HepG2 (cell line): ENCODE measurements around the gene TPM2. TPM values are rescaled to one million over a fixed set of nuclear protein-coding genes. Genes with fewer than 3 reads are reported as not detected.

Source experiments
- ATAC-seq: fragments of 200-7000 bp; cut with Tn5 transposase; 3 replicates; pipeline ENCODE4 v1.9.1; 2020; ENCODE audit warnings: mild to moderate bottlenecking, moderate library complexity
- BruUV-seq: library from RNA; stranded (reverse); fragments of 400-500 nt; replicated peaks from 2 replicates; lab custom pipeline; 2021; lab: Mats Ljungman, UMichigan
- CTCF ChIA-PET: fragments of 300-600 bp; formaldehyde crosslinking; extraction: SDS; loops from one replicate; lab custom pipeline; 2021; ENCODE audit warnings: low total read pairs, inconsistent platforms, low intra/inter-chr PET ratio; lab: Yijun Ruan, JAX
- POLR2A ChIA-PET: fragments of 350-600 bp; sonication (Branson Sonifier 250); formaldehyde crosslinking; loops from one replicate; lab custom pipeline; 2020; ENCODE audit warnings: antibody characterized with exemption, inconsistent platforms; lab: Yijun Ruan, JAX
- DNase-seq: peaks from one replicate; pipeline ENCODE4 v3.0.0-alpha.2; 2015; ENCODE audit warnings: low spot score
- FAIRE-seq: peaks from 3 replicates; lab custom pipeline; 2011; peaks lifted over from hg19 to GRCh38; lab: Jason Lieb, UNC
- H2AFZ ChIP-seq: one replicate; pipeline ENCODE4 v1.6.1; 2011; ENCODE audit warnings: low read length, inconsistent platforms
- H3K27ac ChIP-seq: fragments of 300-600 bp; 3 replicates; pipeline ENCODE4 v1.8.0; 2011; ENCODE audit warnings: mixed run types, mild to moderate bottlenecking, mixed read lengths, low read length, inconsistent platforms; ENCODE audit not compliant: insufficient read depth; ENCODE audit errors: extremely low read length
- H3K27me3 ChIP-seq, 2 experiments: fragments of 200-600 bp in 1 of 2; 2 replicates in 1 of 2; 3 replicates in 1 of 2; pipeline versions ENCODE4 v1.6.0 to v1.8.0; 2011; ENCODE audit warnings: low read length in 2 of 2, mild to moderate bottlenecking in 2 of 2, moderate library complexity in 2 of 2, inconsistent platforms in 1 of 2; ENCODE audit not compliant: insufficient read depth in 2 of 2, control insufficient read depth in 1 of 2
- H3K36me3 ChIP-seq, 2 experiments: fragments of 200-600 bp in 1 of 2; replicated peaks in 1 of 2; 2 replicates in 1 of 2; 3 replicates in 1 of 2; pipeline versions ENCODE4 v1.5.1 to v1.8.0; 2011; ENCODE audit warnings: low read length in 2 of 2, inconsistent platforms in 1 of 2; ENCODE audit not compliant: insufficient read depth in 2 of 2, control insufficient read depth in 1 of 2
- H3K4me1 ChIP-seq: 2 replicates; pipeline ENCODE4 v1.5.1; 2012; ENCODE audit warnings: low read length, inconsistent platforms; ENCODE audit not compliant: insufficient read depth
- H3K4me2 ChIP-seq: 2 replicates; pipeline ENCODE4 v1.6.0; 2011; ENCODE audit warnings: low read depth, low read length, inconsistent platforms
- H3K4me3 ChIP-seq, 3 experiments: fragments of 200-600 bp in 1 of 3; sonication (generic), shearing (Covaris generic) in 1 of 3; replicated peaks in 1 of 3; 2 replicates each; pipeline ENCODE4 v1.5.1; 2011 to 2016; ENCODE audit warnings: low read length in 3 of 3, inconsistent platforms in 2 of 3, low read depth in 2 of 3, mild to moderate bottlenecking in 2 of 3, control low read depth in 1 of 3, mixed read lengths in 1 of 3; ENCODE audit not compliant: insufficient read depth in 1 of 3
- H3K79me2 ChIP-seq: one replicate; pipeline ENCODE4 v1.6.1; 2011; ENCODE audit warnings: low read length, inconsistent platforms; ENCODE audit not compliant: insufficient read depth
- H3K9ac ChIP-seq: 2 replicates; pipeline ENCODE4 v1.6.0; 2011; ENCODE audit warnings: mild to moderate bottlenecking, low read depth, low read length, inconsistent platforms; ENCODE audit not compliant: insufficient read depth
- H3K9me3 ChIP-seq: 2 replicates; pipeline ENCODE4 v1.5.1; 2012; ENCODE audit warnings: mild to moderate bottlenecking, low read length
- H4K20me1 ChIP-seq: 2 replicates; pipeline ENCODE4 v1.6.0; 2011; ENCODE audit warnings: inconsistent platforms, mild to moderate bottlenecking, low read length, moderate library complexity; ENCODE audit not compliant: insufficient read depth
- AHDC1 ChIP-seq: sonication (generic); formaldehyde crosslinking; IDR thresholded peaks from 2 replicates; pipeline ENCODE4 v1.5.1; 2020; ENCODE audit warnings: mild to moderate bottlenecking, missing genetic modification reagents, borderline replicate concordance
- JUND ChIP-seq: sonication (generic); formaldehyde crosslinking; IDR thresholded peaks from 2 replicates; pipeline ENCODE4 v1.8.0; 2022; ENCODE audit warnings: mild to moderate bottlenecking, missing genetic modification reagents
- KDM5B ChIP-seq: sonication (generic); formaldehyde crosslinking; IDR thresholded peaks from 2 replicates; pipeline ENCODE4 v1.4.0; 2020; ENCODE audit warnings: missing genetic modification reagents, mild to moderate bottlenecking, borderline replicate concordance
- SYNCRIP ChIP-seq: fragments of 200-400 bp; formaldehyde crosslinking; IDR thresholded peaks from 2 replicates; pipeline ENCODE4 v1.6.1; 2018; ENCODE audit warnings: mild to moderate bottlenecking, low read depth, low read length; ENCODE audit not compliant: insufficient read depth
- ZFP1 ChIP-seq: IDR thresholded peaks from 2 replicates; pipeline ENCODE4 v1.6.1; 2016
- ZNF253 ChIP-seq: sonication (generic); formaldehyde crosslinking; IDR thresholded peaks from 2 replicates; pipeline ENCODE4 v1.8.0; 2022; ENCODE audit warnings: mild to moderate bottlenecking, missing genetic modification reagents, borderline replicate concordance
- ZNF589 ChIP-seq: sonication (generic); formaldehyde crosslinking; conservative IDR thresholded peaks from 2 replicates; pipeline ENCODE4 v1.8.0; 2022; ENCODE audit warnings: mild to moderate bottlenecking, moderate library complexity, missing genetic modification reagents
- ZNF782 ChIP-seq: sonication (generic); formaldehyde crosslinking; IDR thresholded peaks from 2 replicates; pipeline ENCODE4 v1.4.0; 2020; ENCODE audit warnings: missing genetic modification reagents, mild to moderate bottlenecking, borderline replicate concordance
- WGBS: methylation state at CpG from one replicate; pipeline ENCODE4 v1.1.6; 2017; ENCODE audit warnings: low lambda C conversion rate; 5-methylcytosine and 5-hydroxymethylcytosine counted together
- in situ Hi-C: cut with HindIII; loops from 2 replicates; pipeline ENCODE4 v1.10.0; 2017; ENCODE audit warnings: low pct_unique_long_range_greater_than_20kb; ENCODE audit not compliant: extremely low pct_ligation_motif_present
- intact Hi-C: fragments of 100-400 bp; cut with micrococcal nuclease; formaldehyde crosslinking; loops from one replicate; pipeline ENCODE4 v1.10.0; 2022; ENCODE audit not compliant: unreplicated experiment
- polyA plus RNA-seq, 8 experiments: library from polyadenylated mRNA; depleted of rRNA in 3 of 8; stranded (reverse) in 7 of 8; unstranded in 1 of 8; fragments of >200 nt; fragmentation: Illumina TruSeq in 4 of 8; extraction: Trizol in 4 of 8; gene quantifications; 2 replicates each; pipeline versions ENCODE4 v1.2.1 to v1.2.3, GENCODE V29; 2011 to 2016; ENCODE audit warnings: low read depth in 4 of 8, missing spikeins in 1 of 8, mixed read lengths in 1 of 8; ENCODE audit not compliant: insufficient read depth in 1 of 8
- total RNA-seq, 5 experiments: library from RNA; depleted of rRNA; stranded (reverse); fragments of >200 nt; fragmentation: Illumina TruSeq; extraction: Trizol; gene quantifications; 2 replicates each; pipeline ENCODE4 v1.2.3, GENCODE V29; 2016; ENCODE audit warnings: low read depth in 1 of 5
- TF ChIP-seq, protein P1 (sequence below): sonication (generic); formaldehyde crosslinking; IDR thresholded peaks from 2 replicates; pipeline ENCODE4 v1.4.0; 2020; ENCODE audit warnings: missing genetic modification reagents
- TF ChIP-seq, protein P2 (sequence below): sonication (generic); formaldehyde crosslinking; IDR thresholded peaks from 2 replicates; pipeline ENCODE4 v1.5.0; 2020; ENCODE audit warnings: mild to moderate bottlenecking, missing genetic modification reagents, borderline replicate concordance
- TF ChIP-seq, protein P3 (sequence below): sonication (generic); formaldehyde crosslinking; IDR thresholded peaks from 2 replicates; pipeline ENCODE4 v1.8.1; 2023; ENCODE audit warnings: mild to moderate bottlenecking, missing genetic modification reagents

Gene TPM2
- total and polyA plus RNA-seq, 2 of the 13 experiments (the other 11 are each of a cell fraction or from before 2014, with no cell fraction given) = 3.1 to 10.7 TPM

- H3K27ac ChIP-seq = no peak overlapping the region
- H3K9ac ChIP-seq = no peak overlapping the region
- TF ChIP-seq SYNCRIP (no peak), AHDC1 (CRISPR knock-in tag) (no peak), ZFP1 (CRISPR knock-in tag) (no peak), ZNF253 (CRISPR knock-in tag) (no peak), JUND (CRISPR knock-in tag) (no peak), KDM5B (CRISPR knock-in tag) (no peak), ZNF589 (CRISPR knock-in tag) (no peak), ZNF782 (CRISPR knock-in tag) (no peak)
- TF ChIP-seq, protein P1, sequence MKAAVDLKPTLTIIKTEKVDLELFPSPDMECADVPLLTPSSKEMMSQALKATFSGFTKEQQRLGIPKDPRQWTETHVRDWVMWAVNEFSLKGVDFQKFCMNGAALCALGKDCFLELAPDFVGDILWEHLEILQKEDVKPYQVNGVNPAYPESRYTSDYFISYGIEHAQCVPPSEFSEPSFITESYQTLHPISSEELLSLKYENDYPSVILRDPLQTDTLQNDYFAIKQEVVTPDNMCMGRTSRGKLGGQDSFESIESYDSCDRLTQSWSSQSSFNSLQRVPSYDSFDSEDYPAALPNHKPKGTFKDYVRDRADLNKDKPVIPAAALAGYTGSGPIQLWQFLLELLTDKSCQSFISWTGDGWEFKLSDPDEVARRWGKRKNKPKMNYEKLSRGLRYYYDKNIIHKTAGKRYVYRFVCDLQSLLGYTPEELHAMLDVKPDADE = no peak
- TF ChIP-seq, protein P2, sequence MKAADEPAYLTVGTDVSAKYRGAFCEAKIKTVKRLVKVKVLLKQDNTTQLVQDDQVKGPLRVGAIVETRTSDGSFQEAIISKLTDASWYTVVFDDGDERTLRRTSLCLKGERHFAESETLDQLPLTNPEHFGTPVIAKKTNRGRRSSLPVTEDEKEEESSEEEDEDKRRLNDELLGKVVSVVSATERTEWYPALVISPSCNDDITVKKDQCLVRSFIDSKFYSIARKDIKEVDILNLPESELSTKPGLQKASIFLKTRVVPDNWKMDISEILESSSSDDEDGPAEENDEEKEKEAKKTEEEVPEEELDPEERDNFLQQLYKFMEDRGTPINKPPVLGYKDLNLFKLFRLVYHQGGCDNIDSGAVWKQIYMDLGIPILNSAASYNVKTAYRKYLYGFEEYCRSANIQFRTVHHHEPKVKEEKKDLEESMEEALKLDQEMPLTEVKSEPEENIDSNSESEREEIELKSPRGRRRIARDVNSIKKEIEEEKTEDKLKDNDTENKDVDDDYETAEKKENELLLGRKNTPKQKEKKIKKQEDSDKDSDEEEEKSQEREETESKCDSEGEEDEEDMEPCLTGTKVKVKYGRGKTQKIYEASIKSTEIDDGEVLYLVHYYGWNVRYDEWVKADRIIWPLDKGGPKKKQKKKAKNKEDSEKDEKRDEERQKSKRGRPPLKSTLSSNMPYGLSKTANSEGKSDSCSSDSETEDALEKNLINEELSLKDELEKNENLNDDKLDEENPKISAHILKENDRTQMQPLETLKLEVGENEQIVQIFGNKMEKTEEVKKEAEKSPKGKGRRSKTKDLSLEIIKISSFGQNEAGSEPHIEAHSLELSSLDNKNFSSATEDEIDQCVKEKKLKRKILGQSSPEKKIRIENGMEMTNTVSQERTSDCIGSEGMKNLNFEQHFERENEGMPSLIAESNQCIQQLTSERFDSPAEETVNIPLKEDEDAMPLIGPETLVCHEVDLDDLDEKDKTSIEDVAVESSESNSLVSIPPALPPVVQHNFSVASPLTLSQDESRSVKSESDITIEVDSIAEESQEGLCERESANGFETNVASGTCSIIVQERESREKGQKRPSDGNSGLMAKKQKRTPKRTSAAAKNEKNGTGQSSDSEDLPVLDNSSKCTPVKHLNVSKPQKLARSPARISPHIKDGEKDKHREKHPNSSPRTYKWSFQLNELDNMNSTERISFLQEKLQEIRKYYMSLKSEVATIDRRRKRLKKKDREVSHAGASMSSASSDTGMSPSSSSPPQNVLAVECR (CRISPR knock-in tag) = no peak
- TF ChIP-seq, protein P3, sequence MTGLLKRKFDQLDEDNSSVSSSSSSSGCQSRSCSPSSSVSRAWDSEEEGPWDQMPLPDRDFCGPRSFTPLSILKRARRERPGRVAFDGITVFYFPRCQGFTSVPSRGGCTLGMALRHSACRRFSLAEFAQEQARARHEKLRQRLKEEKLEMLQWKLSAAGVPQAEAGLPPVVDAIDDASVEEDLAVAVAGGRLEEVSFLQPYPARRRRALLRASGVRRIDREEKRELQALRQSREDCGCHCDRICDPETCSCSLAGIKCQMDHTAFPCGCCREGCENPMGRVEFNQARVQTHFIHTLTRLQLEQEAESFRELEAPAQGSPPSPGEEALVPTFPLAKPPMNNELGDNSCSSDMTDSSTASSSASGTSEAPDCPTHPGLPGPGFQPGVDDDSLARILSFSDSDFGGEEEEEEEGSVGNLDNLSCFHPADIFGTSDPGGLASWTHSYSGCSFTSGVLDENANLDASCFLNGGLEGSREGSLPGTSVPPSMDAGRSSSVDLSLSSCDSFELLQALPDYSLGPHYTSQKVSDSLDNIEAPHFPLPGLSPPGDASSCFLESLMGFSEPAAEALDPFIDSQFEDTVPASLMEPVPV = no peak
- 89% methylated on average over 6 of the region's 8 CpGs for WGBS
- no peaks in the 10 kb centered on the region for H3K9me3 ChIP-seq
- FAIRE-seq = no peak
- no peak overlapping the region for H2AFZ ChIP-seq
- H3K4me2 ChIP-seq = no peak overlapping the region
- H3K79me2 ChIP-seq = no peaks in the 10 kb centered on the region
- no peaks in the 10 kb centered on the region for H3K27me3 ChIP-seq
- intact Hi-C loops (no loop called here), in situ Hi-C loops (no loop called here)
- BruUV-seq = no TSS peak
- H3K4me1 ChIP-seq = peaks cover 5% of the 10 kb centered on the region; the same call in 1 of the 2 replicates
- H3K36me3 ChIP-seq = no peaks in the 10 kb centered on the region
- ATAC-seq = no peak
- no peak overlapping the region for H3K4me3 ChIP-seq
- ChIA-PET POLR2A (interaction anchor here (0.8 to 1.4 kb wide), 4 partner anchors 10 to 21 kb away, joined by 3 read pairs; no protein-coding TSS in a partner anchor), CTCF (no interaction called here)
- H4K20me1 ChIP-seq = no peaks in the 10 kb centered on the region
- no peak for DNase-seq
Observed at GRCh38 chr9:35679766-35680330, 9.9 kb downstream of the TPM2 start.
